Measurements from ENCODE around the gene FAM181A.

Gene FAM181A

DNA sequence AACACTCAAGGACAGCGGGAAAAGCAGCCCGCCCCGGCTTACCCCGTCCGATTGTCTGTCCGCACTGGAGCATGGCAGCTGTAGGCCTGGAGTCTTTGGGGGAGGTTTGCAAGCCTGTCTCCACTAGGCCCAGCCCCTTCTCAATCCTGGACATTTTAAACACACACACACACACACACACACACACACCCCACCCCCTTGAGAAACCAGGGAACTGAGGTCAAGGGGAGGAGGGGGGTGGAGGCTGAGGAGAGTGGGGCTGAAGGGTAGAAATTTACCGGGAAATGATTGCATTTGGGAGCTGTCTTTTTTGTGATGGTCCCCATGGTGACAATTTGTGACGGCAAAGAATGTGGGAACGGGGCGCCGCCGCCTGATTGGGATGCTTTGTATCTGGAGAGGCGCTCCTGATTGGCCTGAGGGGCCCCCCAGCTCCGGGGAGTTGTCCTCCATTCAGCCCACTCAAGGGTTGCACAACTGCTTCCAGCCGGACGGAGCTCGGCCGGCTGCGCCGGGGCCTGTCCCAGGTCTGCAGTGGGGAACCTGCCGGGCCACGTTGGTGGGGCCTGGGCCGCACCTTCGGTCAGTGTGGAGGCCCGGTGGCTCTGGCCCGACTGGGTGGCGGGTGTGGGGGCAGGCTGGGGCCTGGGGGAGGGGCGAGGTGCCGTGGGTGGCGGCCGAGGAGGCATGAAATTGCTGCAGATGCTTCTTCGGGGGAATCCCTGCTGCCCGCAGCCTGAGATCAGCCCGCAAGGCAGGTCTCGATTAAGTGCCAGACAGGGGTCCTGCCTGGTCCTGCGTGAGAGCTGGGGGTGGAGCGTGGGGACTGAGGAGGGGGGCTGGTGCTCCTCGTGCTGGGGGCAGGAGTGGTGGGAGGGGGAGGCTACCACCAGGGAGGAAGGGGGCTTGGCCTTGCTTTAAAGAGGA, at the start of gene FAM181A:
Gene FAM181A (plus strand): TSS at position 472 of the 927 bp plus-strand sequence. CDS start 942 bp downstream, outside the sequence.
- DNase-seq (ENCODE audit: low read depth), result no peak

DNA sequence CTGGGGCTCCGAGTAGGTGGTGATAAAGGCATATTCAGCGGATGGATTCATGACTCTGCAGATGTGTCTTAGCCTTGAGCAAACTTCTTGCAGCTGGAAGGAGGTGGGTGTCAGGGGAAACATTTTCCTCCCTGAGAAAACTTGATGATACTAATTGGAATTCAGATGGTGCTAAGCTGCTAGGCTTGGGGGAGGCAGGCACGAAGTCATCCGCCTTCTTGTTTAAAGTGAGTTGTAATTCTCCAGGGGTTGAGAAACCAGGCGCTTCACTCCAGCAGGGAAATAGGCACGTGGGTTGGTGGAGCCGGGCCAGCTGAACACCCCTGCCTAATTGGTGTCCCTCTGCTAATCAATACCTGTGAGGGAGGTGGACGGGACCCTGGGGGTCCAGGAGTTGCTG, 48.9 kb upstream of the FAM181A start:
- no peak for DNase-seq (ENCODE audit: low read depth)

DNA sequence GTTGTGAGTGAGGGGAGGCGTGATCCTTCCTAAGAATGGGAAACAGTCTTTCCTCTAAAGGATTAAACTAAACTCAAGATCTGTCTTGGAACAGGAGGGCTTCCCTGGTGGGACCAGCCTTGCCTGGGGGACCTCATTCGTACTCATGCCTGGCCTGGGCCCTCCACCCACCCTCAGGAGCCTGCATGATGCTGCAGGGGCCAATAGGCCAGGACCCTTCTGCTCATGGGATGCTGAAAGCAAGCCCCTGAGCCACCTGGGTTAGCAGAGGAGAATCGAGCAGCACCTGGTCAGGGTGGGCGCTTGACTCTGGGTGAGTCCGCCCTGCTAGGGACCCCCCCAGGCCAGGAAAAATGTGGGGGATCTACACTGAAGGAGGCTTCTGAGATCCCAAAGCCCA, 48.3 kb upstream of the FAM181A start:
- no peak for DNase-seq (ENCODE audit: low read depth)

DNA sequence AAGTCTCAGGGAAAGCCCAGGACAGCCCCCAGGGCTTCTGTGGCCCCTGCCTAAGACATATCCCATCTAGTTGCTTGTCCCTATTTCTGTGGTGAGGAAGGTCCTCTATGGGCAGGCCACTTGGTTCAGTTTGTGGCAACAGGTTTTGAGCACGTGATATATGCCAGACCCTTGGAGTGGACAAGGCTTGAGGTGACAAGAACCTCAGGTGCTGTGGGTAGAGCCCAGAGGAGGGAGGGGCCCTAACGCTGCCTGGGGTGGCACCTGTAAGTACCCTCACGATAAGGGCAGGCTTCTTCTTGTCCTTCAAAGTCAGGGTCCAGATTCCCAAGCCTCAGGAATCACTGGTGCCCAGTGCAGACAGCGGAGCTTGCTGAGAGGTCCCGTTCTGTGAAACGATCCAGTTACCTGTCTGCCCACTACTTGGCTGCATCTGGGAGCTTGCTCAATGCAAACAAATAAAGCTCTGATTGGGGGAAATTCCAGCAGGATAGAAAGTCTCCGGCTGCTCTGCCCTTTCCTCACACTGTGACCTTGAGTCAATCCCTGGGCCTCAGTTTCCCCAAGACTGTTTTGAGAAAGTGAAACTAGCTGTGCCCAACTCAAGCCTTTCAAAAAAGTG, 47.7 kb upstream of the FAM181A start:
- DNase-seq (ENCODE audit: low read depth), result no peak

DNA sequence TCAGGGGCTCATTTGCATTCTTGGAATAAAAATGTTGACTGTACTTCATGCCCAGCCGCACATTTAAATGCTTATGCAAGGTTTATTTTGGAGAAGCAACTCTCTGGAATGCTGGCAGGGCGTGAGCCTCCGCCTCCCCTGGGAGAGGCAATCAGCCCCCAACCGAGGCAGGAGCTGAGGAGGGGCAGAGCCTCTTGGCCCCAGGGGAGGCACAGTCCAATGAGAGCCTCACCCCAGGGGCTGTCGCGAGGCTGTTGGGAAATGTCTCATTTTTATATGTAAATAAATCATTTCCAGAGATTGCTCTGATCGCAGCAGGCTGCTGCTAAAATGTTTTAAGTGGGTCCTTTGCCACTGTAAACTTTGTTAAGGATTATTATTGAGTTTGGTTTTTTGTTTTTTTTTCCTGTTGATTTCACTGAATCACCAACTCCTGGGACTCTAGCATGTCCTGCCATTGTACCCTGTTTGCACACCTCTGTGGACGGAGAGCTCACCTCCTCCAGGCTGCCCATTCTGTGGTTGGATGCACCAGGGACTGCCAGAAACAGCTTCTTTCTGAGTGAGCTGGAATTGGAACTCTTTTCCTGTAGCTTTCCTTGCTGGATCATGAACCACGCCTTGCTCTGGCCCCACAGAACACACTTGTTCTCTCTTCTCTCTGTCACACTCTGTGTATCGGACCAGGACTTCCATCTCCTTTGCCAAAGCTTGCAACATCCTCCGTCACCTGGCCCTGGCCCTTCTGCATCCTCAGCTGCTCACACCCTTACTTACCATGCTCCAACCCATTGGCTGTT, 46.9 kb upstream of the FAM181A start:
- DNase-seq (ENCODE audit: low read depth), result no peak

DNA sequence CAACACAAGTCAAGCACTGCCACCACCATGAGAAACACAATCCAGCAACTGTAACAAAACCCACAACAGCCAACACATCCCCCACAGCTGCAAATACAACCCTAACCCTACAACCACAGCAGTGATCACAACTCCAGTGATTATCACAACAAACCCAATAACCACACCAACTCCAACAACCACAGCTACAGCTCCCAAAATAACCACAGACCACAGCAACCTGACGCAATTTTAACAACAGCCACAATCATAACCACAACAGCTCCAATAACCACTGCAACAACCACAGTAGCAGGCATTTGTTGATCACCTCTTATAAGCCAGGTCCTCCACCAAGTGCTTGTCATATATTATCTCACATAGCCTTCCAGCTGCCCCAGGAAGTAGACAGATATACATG, 42.2 kb upstream of the FAM181A start:
- DNase-seq (ENCODE audit: low read depth), result no peak

DNA sequence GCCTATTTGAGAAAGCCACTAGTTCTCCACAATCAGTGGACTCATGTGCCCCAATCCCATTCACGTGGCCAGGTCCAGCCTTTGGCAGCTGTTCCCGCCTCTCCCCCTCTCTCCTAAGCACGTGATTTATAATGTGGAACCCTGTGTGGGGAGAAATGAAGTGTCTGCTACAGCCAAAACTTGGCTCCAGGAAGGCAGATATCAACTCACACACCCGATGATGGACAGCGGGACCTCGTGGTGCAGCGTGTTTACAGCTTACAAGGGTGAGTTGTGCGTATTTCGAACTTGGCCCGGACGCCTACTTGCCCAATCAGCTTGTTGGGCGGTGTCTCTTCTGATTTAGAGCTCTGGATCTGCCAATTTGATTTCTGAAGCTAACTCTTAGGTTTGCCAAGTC, 38.1 kb upstream of the FAM181A start:
- DNase-seq (ENCODE audit: low read depth), result no peak

DNA sequence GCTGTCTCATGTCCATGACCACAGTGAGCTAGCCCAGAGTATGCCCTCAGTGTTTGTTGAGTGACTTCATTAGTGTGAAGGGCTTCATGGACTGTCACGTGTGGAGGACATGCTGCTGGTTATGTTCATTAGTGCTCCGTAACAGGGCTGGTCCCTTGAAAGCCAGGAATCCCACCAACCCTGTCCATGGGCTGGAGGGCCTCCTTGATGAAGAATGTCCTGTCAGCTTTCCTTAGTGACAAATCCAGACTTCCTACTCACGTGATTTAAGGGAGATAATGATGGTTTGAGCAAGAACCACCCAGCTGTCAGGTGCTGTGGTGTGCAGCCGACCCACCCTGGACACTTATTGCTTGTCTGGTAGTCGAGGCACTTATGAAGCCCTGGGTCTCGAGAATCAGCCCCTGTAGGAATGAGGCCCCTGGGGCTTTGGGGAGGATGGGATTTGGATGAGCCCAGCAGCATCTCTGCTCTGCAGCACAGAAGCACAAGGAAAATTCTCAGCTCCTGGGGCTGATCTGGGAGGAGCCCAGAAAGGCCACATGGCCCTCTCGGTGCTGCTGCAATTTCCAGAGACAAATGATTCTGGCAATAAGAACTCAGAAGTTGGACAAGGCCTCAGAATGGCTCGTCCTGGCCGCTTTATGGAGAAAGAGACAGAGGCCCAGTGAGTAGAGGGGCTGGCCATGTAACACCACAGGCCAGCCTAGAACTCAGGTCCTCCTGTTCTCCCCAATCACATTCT, 37.2 kb upstream of the FAM181A start:
- no peak for DNase-seq (ENCODE audit: low read depth)

DNA sequence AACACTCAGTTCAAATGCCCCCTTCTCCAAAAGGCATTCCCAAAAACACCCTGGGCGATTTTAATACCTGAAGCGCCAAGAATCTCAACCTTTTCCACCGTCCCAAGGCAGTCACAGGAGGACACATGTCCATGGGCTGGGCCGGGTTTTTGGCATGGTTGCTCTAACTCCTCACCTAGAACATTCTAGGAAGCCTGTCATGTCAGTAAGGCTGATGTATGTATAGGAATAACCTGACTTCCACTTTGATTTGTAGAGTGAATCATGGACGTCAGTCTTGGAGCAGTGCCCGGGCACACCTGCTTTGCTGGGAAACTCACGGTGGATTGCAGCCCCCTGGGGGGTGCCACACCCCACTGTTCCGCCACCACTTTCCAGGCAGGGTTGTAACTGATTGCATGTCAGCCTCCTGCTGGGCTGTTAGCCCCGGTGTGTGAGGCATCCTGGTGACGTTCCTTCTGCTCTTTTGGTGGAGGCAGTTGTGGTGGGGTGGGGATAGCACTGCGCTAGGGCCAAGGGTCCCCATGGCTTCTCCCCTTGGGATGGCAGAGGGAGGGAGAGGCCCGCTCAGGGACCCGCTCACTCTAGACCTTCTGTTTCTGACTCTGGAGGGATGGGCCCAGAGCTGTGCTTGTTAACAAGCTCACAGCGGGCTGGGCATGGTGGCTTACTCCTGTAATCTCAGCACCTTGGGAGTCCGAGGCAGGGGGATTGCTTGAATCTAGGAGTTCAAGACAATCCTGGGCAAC, 35.2 kb upstream of the FAM181A start:
- DNase-seq (ENCODE audit: low read depth), result no peak

DNA sequence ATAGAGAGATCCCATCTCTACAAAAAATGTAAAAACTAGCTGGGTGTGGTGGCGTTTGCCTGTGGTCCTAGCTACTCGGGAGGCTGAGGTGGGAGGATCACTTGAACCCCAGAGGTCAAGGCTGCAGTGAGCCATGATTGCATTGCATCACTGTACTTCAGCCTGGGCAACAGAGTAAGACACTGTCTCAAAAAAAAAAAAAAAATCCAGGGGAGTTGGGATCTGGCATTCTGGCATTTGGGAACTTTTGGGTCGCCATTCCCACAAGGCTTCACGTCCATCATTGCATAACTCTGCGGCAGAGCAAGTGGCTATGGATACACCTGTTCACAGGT, 34.7 kb upstream of the FAM181A start:
- DNase-seq (ENCODE audit: low read depth), result no peak

DNA sequence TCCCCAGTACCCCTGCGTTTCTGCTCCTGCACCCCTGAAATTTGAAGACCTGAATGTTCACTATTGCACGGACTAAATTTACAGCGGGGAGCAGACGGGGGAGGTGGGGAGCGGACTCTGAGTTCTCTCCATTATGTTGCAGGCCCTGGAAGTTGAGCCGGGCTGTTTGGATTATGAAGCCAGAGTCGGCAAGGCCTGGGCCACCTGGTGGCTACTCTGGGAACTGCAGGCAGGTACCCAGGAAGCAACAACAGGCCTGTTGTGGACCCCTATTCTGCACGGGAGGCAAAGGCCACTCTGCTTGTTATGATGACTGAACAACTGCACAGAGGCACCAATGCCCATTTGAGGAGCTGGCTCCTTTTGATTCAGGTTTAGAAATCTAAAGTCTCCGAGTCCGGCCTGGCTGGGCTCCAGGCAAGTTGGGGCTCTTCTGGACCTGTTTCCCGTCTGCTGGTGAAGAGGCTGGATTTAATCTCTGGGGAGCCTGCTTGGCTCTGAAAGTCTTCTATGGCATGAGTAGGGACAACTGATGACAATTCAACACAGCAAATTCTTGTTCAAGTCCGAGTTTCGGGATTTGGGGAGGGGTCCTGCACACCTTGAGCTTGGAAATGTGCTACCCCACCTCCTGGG, 34.1 kb upstream of the FAM181A start:
- DNase-seq (ENCODE audit: low read depth), result peak; percentile 53

DNA sequence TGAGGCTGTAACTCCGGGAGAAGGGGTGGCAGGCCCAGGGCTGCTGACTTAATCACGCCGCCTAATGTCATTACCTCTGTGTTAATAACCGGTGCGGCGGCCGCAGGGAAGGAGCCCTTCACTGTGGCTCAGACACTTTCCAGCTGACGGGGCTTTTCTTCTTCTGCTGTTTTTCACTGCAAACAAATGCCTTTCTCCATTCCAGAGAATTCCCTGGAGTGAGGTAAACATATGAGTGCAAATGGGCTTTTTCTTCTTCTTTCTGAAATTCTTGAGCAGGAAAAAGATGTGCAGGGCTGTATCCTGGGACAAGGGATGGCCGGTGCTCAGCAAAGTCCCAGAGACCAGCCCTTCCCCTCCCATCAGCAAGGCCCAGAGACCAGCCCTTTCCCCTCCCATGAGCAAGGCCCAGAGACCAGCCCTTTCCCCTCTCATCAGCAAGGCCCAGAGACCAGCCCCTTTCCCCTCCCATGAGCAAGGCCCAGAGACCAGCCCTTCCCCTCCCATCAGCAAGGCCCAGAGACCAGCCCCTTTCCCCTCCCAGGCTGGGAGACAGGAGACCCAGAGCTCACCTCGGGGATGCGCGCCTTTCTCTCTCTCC, 33.4 kb upstream of the FAM181A start:
- DNase-seq (ENCODE audit: low read depth), result no peak

DNA sequence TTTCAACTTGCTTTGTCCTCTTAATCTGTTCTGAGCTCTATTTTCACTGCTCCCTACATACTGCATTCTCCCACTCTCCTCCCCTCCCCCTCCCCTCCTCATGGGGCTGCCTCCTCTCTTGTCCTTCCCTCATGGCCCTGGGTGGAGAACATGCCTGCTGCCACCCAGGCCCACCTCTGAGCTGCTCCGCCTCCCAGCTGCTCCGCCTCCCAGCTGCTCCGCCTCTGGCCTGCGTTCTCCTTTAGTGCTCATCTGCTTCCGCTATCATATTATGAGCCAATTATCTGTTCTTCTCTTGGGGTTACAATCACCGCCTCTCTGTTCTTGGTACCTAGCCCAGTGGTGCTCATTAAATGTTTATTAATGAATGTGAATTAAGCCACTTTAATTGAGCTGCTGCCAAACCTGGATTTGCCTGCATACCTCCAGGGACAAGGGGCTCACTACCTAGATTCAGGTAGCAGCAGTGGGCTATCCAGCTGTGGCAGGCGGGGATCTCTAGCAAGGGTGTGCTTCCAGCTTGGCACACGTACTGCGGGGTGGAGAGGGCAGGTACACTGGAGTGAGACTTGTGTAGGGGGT, 32.0 kb upstream of the FAM181A start:
- no peak for DNase-seq (ENCODE audit: low read depth)

DNA sequence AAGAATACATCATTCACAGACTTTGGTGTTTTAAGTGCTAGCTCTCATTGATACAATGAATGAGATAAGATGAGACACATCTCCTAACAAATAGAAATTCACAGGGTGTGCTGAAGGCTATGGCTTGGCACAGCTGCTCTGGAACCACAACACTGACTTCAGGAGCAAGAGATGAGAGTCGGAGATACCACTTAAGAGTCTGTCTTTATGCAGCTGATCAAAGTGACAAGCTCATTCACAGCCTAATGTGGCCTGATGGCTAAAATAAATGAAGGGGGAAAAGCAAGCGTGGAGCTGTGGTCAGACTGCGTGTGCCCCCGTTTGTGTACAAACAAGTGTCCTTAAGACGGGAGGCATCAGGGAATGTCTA, 29.7 kb upstream of the FAM181A start:
- no peak for DNase-seq (ENCODE audit: low read depth)

DNA sequence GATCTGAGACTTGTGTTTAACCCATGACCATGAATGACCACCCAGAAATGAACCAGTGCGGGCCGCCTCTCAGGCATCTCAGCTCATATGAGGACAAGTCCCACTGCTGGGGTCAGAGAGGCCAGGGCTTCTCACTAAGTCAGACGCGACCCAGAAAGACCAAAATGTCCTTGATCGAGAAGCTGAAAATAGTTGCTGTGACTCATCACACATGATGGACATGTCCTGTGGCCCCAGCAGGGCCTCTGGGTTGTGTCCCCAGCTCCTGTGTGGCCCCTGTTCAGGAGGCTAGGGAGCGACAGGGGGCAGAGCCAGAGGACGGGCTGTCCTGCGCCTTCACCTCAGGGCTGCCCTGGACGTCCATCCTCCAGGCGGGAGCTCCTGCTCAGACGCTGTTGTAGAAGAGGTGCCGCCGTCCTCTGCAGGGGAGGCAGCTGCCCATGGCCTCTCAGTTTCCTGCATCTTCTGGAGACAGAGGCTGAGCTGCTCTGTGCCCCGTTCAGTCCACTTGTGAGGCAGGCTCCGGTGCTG, 29.0 kb upstream of the FAM181A start:
- DNase-seq (ENCODE audit: low read depth), result no peak

DNA sequence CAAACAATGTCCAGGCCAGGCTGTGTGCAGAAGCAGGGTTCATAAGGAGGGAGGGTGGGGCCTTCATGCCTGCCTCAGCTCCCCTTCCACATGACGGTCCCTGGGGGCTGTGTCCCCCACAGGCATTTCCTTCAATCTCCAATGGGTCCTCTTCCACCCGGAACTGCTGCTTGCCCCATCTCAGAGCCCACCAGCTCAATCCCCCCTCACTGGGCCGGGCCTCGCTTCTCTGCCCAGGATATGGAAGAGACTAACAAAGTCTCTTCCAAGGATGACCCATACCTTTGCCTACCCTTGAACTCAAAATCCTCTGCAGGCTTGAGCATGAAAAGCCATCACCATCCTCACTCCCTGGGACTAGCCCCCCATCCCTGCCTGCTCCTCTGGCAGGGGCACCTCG, 28.4 kb upstream of the FAM181A start:
- DNase-seq (ENCODE audit: low read depth), result no peak

DNA sequence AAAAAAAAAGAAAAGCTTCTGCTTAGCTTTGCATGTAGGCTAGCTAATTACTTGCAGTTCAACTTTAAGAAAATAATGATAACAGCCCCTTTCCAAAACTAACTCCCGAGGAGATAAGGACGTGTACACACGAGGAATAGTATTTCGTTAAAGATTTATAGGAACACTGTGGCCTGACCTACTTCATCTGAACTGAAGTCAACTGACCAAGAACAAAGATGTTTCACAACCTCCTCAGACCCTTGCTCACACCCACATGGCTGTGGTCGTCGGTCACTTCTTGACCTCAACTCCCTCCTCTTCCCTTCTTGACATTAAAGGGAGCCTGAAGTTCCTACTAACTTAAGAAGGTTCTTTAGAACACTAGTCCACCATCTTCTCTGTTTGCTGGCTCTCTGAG, 25.3 kb upstream of the FAM181A start:
- DNase-seq (ENCODE audit: low read depth), result no peak

DNA sequence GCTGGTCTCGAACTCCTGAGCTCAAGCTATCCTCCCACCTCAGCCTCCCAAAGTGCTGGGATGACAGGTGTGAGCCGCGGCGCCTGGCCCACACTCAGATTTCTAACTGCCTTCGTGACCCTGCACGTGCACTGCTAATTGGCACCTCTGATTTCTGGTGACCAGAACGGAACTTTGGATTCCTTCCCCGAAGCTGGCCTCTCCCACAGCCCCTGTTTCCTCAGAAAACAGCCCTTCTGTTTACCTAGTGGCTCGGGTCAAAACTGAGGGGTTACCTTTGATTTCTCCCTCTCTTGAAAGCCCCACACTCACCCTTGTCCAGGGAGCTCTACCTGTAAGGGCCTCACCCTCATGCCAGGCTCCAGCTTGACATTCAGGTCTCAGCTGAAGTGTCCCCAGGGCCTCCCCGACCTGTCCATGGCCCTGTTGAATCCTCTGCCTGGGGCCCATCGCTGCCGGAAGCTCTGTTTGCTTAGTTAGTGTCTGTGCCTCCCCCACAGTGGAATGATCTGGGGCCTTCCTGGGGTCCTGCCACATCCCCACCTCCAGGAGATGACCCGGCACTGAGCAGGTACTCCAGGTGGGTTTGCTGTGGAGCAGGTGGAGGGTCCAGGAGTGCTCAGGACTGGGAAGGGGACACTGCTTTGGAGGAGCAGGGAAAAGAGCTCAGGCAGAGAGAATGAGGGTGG, 24.4 kb upstream of the FAM181A start:
- DNase-seq (ENCODE audit: low read depth), result no peak
